Measurements from ENCODE around the gene MTHFS.

- no peak for TF ChIP-seq POLR2AphosphoS5 (IDR thresholded peaks at IDR 0.05; ENCODE audit: low read depth, low read length)
- no peak for TF ChIP-seq SIN3A (IDR thresholded peaks at IDR 0.05; ENCODE audit: borderline replicate concordance, insufficient read depth, low read length)
- TF ChIP-seq REST (IDR thresholded peaks at IDR 0.05; ENCODE audit: insufficient read depth in 1 of 2, low read depth in 2 of 2, low read length in 2 of 2), result no peak
- TF ChIP-seq TAF1 (IDR thresholded peaks at IDR 0.05; ENCODE audit: borderline replicate concordance, insufficient read depth, low read length), result no peak
- TF ChIP-seq FOXP2 (optimal IDR thresholded peaks at IDR 0.05; ENCODE audit: borderline replicate concordance, extremely low read depth, extremely low read length, insufficient read depth), result no peak
Observed at GRCh38 chr15:79832367-79833120, 64.3 kb downstream of the MTHFS start.
